22Rv1 (cell line): Measurements from ENCODE around the gene PRKD1.

Experiments used
- CTCF ChIP-seq: fragments of 450-650 bp; IDR thresholded peaks from 2 replicates; pipeline ENCODE4 v1.5.1; 2017; ENCODE audit warnings: mild to moderate bottlenecking
- ZFX ChIP-seq: fragments of 450-650 bp; IDR thresholded peaks from 2 replicates; pipeline ENCODE4 v1.6.1; 2017; ENCODE audit warnings: antibody characterized with exemption, borderline replicate concordance

- TF ChIP-seq CTCF (no peak), ZFX (no peak)
Measured at GRCh38 chr14:29584992-29585391, 342.7 kb downstream of the PRKD1 start.
